Caco-2 (cell line): Measurements from ENCODE around the gene SLC25A52. TPM values are rescaled to one million over a fixed set of nuclear protein-coding genes. Genes with fewer than 3 reads are reported as not detected.

Experiments
- BruUV-seq: library from RNA; stranded (reverse); fragments of 400-500 nt; replicated peaks from 2 replicates; lab custom pipeline; 2021; lab: Mats Ljungman, UMichigan
- CTCF ChIA-PET: fragments of 300-600 bp; sonication (Branson Sonifier 250); formaldehyde crosslinking; loops from one replicate; lab custom pipeline; 2022; ENCODE audit warnings: antibody characterized with exemption; lab: Charles Lee
- POLR2A ChIA-PET: fragments of 300-600 bp; sonication (Branson Sonifier 250); formaldehyde crosslinking; loops from one replicate; lab custom pipeline; 2022; ENCODE audit warnings: antibody characterized with exemption; lab: Charles Lee
- DNase-seq, 2 experiments: peaks; one replicate each; pipeline versions ENCODE4 v3.0.0 to v3.0.0-alpha.2; 2020 to 2022
- H3K27me3 ChIP-seq: replicated peaks from 2 replicates; pipeline ENCODE4 v1.6.0; 2011; ENCODE audit warnings: low read length; ENCODE audit not compliant: control insufficient read depth, insufficient read depth
- H3K36me3 ChIP-seq: 2 replicates; pipeline ENCODE4 v1.5.1; 2011; ENCODE audit warnings: low read length; ENCODE audit not compliant: control insufficient read depth, insufficient read depth
- H3K4me1 ChIP-seq: fragments of 250-450 bp; sonication (Bioruptor Pico); 2 replicates; pipeline ENCODE4 v1.5.1; 2020; ENCODE audit warnings: mild to moderate bottlenecking
- H3K4me3 ChIP-seq: 2 replicates; pipeline ENCODE4 v1.5.1; 2011; ENCODE audit warnings: low read depth, mild to moderate bottlenecking, control low read depth, low read length
- H3K9me3 ChIP-seq: fragments of 250-450 bp; sonication (Bioruptor Pico); 2 replicates; pipeline ENCODE4 v1.5.1; 2020; ENCODE audit warnings: mild to moderate bottlenecking, moderate library complexity
- H3K27ac Mint-ChIP-seq: one replicate; pipeline ENCODE4 v1.8.0; 2022; ENCODE audit warnings: mixed read lengths; ENCODE audit not compliant: unreplicated experiment
- H3K27me3 Mint-ChIP-seq: one replicate; pipeline ENCODE4 v1.8.0; 2022; ENCODE audit warnings: mixed read lengths; ENCODE audit not compliant: insufficient read depth, unreplicated experiment
- H3K36me3 Mint-ChIP-seq: one replicate; pipeline ENCODE4 v1.8.0; 2022; ENCODE audit warnings: mild to moderate bottlenecking, mixed read lengths; ENCODE audit not compliant: insufficient read depth, unreplicated experiment
- H3K4me1 Mint-ChIP-seq: one replicate; pipeline ENCODE4 v1.8.0; 2022; ENCODE audit warnings: low read depth, mixed read lengths; ENCODE audit not compliant: unreplicated experiment
- H3K4me3 Mint-ChIP-seq: one replicate; pipeline ENCODE4 v1.8.0; 2022; ENCODE audit warnings: mild to moderate bottlenecking, moderate library complexity, mixed read lengths; ENCODE audit not compliant: unreplicated experiment
- H3K9me3 Mint-ChIP-seq: one replicate; pipeline ENCODE4 v1.8.0; 2022; ENCODE audit warnings: mixed read lengths; ENCODE audit not compliant: unreplicated experiment
- intact Hi-C: fragments of 100-400 bp; cut with micrococcal nuclease; formaldehyde crosslinking; loops from one replicate; pipeline ENCODE4 v1.10.0; 2022; ENCODE audit not compliant: unreplicated experiment
- total RNA-seq: library from RNA; stranded (reverse); gene quantifications from 2 replicates; pipeline ENCODE4 v1.2.3, GENCODE V29; 2022
- TF ChIP-seq, protein P1 (sequence below), 2 experiments: fragments of 200-600 bp in 1 of 2; IDR thresholded peaks; 1 replicate in 1 of 2; 2 replicates in 1 of 2; pipeline versions ENCODE4 v1.5.1 to v1.8.0; 2011 to 2022; ENCODE audit warnings: antibody characterized with exemption in 1 of 2, control low read depth in 1 of 2, inconsistent platforms in 1 of 2, low read depth in 1 of 2, low read length in 1 of 2, mild to moderate bottlenecking in 1 of 2, moderate library complexity in 1 of 2; ENCODE audit not compliant: insufficient read depth in 1 of 2, severe bottlenecking in 1 of 2, unreplicated experiment in 1 of 2

SLC25A52 gene
- total RNA-seq, 1 experiment from 2014 or later: not detected

DNA sequence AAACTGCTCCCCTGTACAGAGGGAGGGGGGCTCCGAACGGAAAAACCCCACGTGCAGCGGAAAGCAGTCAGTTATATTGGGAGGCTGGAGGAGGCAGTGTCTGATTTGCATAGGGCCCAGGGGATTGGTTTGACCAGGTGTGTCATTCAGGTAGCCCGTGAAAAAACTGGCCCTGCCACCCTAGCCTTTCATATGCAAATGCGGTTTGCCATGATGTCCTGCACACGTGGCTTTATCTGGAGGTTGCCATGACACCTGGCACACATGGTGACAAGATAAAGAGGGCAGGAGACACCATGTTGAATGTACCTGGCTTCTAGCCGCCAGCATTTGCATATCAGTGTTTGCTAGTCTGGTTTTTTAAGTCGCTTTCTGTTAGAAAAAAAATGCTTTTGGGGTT lies 20.5 kb downstream of the SLC25A52 start:
- Histone ChIP-seq H3K9me3 (no peaks in the 10 kb centered on the region), H3K4me3 (no peak overlapping the region), H3K36me3 (no peaks in the 10 kb centered on the region), H3K4me1 (no peaks in the 10 kb centered on the region), H3K27me3 (no peaks in the 10 kb centered on the region)
- TF ChIP-seq, protein P1, sequence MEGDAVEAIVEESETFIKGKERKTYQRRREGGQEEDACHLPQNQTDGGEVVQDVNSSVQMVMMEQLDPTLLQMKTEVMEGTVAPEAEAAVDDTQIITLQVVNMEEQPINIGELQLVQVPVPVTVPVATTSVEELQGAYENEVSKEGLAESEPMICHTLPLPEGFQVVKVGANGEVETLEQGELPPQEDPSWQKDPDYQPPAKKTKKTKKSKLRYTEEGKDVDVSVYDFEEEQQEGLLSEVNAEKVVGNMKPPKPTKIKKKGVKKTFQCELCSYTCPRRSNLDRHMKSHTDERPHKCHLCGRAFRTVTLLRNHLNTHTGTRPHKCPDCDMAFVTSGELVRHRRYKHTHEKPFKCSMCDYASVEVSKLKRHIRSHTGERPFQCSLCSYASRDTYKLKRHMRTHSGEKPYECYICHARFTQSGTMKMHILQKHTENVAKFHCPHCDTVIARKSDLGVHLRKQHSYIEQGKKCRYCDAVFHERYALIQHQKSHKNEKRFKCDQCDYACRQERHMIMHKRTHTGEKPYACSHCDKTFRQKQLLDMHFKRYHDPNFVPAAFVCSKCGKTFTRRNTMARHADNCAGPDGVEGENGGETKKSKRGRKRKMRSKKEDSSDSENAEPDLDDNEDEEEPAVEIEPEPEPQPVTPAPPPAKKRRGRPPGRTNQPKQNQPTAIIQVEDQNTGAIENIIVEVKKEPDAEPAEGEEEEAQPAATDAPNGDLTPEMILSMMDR (IDR thresholded peaks at IDR 0.05; ENCODE audit: insufficient read depth in 1 of 2, low read depth in 1 of 2, low read length in 1 of 2, severe bottlenecking in 1 of 2, unreplicated experiment in 1 of 2): no peak
- H3K4me1 Mint-ChIP-seq: no peaks in the 10 kb centered on the region
- no peaks in the 10 kb centered on the region for H3K27me3 Mint-ChIP-seq
- no peaks in the 10 kb centered on the region for H3K9me3 Mint-ChIP-seq
- no peak overlapping the region for H3K4me3 Mint-ChIP-seq
- intact Hi-C loops: loop anchor here (5.0 kb wide), 1 partner anchor 183 kb away; no protein-coding TSS in a partner anchor
- no peaks in the 10 kb centered on the region for H3K36me3 Mint-ChIP-seq
- ChIA-PET POLR2A (no interaction called here), CTCF (no interaction called here)
- no peak overlapping the region for H3K27ac Mint-ChIP-seq
- DNase-seq: no peak
- no TSS peak for BruUV-seq

DNA sequence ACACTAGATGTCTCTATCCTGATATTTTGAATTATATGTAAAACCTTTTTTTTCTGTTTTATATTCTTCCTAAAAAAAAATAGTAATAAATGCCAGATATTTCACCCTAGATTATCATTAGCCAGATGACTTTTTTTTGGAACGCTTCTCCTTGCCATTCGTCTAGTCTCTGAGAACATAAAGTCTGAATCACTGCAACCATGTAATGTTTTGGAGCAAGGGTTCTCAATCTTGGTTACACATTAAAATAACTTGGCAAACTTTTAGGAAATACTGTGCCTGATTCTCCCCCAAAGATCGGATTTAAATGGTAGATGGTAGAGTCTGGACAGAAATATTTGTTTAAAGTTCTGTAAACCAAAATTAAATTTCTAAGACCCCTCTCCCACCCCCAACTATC lies 21.0 kb downstream of the SLC25A52 start:
- intact Hi-C loops: loop anchor here (5.0 kb wide), 1 partner anchor 182 kb away; no protein-coding TSS in a partner anchor
- H3K27me3 ChIP-seq: no peaks in the 10 kb centered on the region
- no peak for DNase-seq
- Mint-ChIP-seq H3K9me3 (no peaks in the 10 kb centered on the region), H3K27me3 (no peaks in the 10 kb centered on the region), H3K4me1 (no peaks in the 10 kb centered on the region), H3K36me3 (no peaks in the 10 kb centered on the region), H3K4me3 (no peak overlapping the region), H3K27ac (no peak overlapping the region)
- TF ChIP-seq, protein P1 (IDR thresholded peaks at IDR 0.05; ENCODE audit: insufficient read depth in 1 of 2, low read depth in 1 of 2, low read length in 1 of 2, severe bottlenecking in 1 of 2, unreplicated experiment in 1 of 2): no peak
- no peaks in the 10 kb centered on the region for H3K4me1 ChIP-seq
- ChIA-PET POLR2A (no interaction called here), CTCF (no interaction called here)
- BruUV-seq: no TSS peak
- no peak overlapping the region for H3K4me3 ChIP-seq
- H3K36me3 ChIP-seq: no peaks in the 10 kb centered on the region
- H3K9me3 ChIP-seq: no peaks in the 10 kb centered on the region

DNA sequence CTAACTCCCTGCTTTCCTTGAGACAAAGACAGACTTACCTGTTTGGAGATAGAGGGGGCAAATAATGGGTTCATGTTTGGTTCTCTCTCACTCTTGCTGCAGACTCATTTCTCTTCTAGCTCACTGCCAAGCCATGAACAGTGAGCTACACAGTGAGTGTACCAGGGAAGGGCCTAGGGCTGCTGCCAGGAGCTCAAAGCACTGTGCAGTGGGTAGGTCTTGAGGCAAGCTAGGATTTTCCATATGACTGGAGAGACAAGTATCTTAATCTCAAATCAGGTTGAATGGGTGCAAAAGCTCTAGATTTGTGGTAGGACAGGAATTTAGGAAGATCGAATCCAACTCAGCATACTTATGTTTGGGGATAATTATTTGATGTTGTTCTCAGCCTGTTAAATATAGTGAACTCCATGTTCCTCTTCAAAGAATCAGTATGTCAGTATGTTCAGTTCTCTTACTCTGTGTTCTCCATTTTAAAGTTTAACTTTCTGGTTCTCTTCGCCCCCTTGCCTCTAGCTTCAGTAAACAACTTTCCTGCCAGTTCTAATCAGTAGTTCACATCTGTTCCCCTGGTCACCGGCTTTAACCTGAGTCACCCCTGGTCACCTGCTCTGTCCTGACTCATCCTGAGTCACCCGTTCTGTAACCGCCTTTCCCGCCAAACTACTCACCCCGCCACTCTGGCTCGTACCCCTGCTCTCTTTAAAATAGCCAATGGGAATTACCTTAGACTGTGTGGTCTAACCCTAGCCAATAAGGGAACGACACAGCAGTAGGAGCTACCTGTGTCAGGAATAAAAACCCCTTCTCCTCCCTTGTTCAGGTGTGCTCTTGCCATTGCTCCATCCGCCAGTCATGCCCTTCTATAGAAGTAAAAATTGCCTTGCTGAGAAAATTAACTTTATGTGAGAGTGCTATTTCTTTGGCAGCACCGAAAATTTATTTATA lies 21.9 kb downstream of the SLC25A52 start:
- ChIA-PET POLR2A (no interaction called here), CTCF (no interaction called here)
- H3K4me3 Mint-ChIP-seq: no peak overlapping the region
- Histone ChIP-seq H3K4me3 (no peak overlapping the region), H3K4me1 (no peaks in the 10 kb centered on the region), H3K9me3 (no peaks in the 10 kb centered on the region), H3K27me3 (no peaks in the 10 kb centered on the region), H3K36me3 (no peaks in the 10 kb centered on the region)
- TF ChIP-seq, protein P1 (IDR thresholded peaks at IDR 0.05; ENCODE audit: insufficient read depth in 1 of 2, low read depth in 1 of 2, low read length in 1 of 2, severe bottlenecking in 1 of 2, unreplicated experiment in 1 of 2): no peak
- no peaks in the 10 kb centered on the region for H3K36me3 Mint-ChIP-seq
- no peaks in the 10 kb centered on the region for H3K27me3 Mint-ChIP-seq
- H3K4me1 Mint-ChIP-seq: no peaks in the 10 kb centered on the region
- intact Hi-C loops: no loop called here
- H3K27ac Mint-ChIP-seq: no peak overlapping the region
- BruUV-seq: no TSS peak
- peaks cover 6% of the 10 kb centered on the region for H3K9me3 Mint-ChIP-seq
- DNase-seq: no peak
